HT1080 (cell line): ENCODE data around the gene KIAA1755. TPM values are rescaled to one million over a fixed set of nuclear protein-coding genes. Genes with fewer than 3 reads are reported as not detected.
A peak's percentile ranks its signal among the peaks of the same experiment; 100 is the strongest.

Source experiments
- DNase-seq: peaks from one replicate; pipeline ENCODE4 v3.0.0-alpha.2; 2015; ENCODE audit warnings: low read depth
- total RNA-seq: library from RNA; depleted of rRNA; stranded (reverse); fragments of >200 nt; shearing (Covaris generic); gene quantifications from 2 replicates; pipeline ENCODE4 v1.2.3, GENCODE V29; 2014

Gene KIAA1755
- total RNA-seq, 1 experiment from 2014 or later = 0.14 TPM

GRCh38 chr20:38207621-38208020 lies 52.9 kb downstream of the KIAA1755 start:
- no peak for DNase-seq

- no peak for DNase-seq
Observed at GRCh38 chr20:38205001-38205400, 55.5 kb downstream of the KIAA1755 start.

- DNase-seq = no peak
Observed at GRCh38 chr20:38203981-38204357, 56.6 kb downstream of the KIAA1755 start.

- DNase-seq = no peak
Observed at GRCh38 chr20:38203337-38203980, 57.1 kb downstream of the KIAA1755 start.

- no peak for DNase-seq
Observed at GRCh38 chr20:38202982-38203293, 57.6 kb downstream of the KIAA1755 start.

- DNase-seq = no peak
Observed at GRCh38 chr20:38202153-38202981, 58.2 kb downstream of the KIAA1755 start.

- peak; percentile 88 for DNase-seq
Observed at GRCh38 chr20:38201356-38201755, 59.2 kb downstream of the KIAA1755 start.

- no peak for DNase-seq
Observed at GRCh38 chr20:38200646-38201045, 59.9 kb downstream of the KIAA1755 start.

- no peak for DNase-seq
Observed at GRCh38 chr20:38199501-38200390, 60.8 kb downstream of the KIAA1755 start.

GRCh38 chr20:38198238-38198861 lies 62.2 kb downstream of the KIAA1755 start:
- DNase-seq = no peak

GRCh38 chr20:38197619-38198018 lies 62.9 kb downstream of the KIAA1755 start:
- no peak for DNase-seq

GRCh38 chr20:38197217-38197616 lies 63.3 kb downstream of the KIAA1755 start:
- no peak for DNase-seq

- no peak for DNase-seq
Observed at GRCh38 chr20:38196592-38196991, 63.9 kb downstream of the KIAA1755 start.

- DNase-seq = no peak
Observed at GRCh38 chr20:38196076-38196475, 64.5 kb downstream of the KIAA1755 start.

- no peak for DNase-seq
Observed at GRCh38 chr20:38195521-38195920, 65.0 kb downstream of the KIAA1755 start.

GRCh38 chr20:38194971-38195504 lies 65.5 kb downstream of the KIAA1755 start:
- DNase-seq = no peak

GRCh38 chr20:38193586-38194105 lies 66.9 kb downstream of the KIAA1755 start:
- no peak for DNase-seq

GRCh38 chr20:38192323-38192885 lies 68.1 kb downstream of the KIAA1755 start:
- no peak for DNase-seq

- no peak for DNase-seq
Observed at GRCh38 chr20:38191654-38192053, 68.9 kb downstream of the KIAA1755 start.

GRCh38 chr20:38190936-38191371 lies 69.6 kb downstream of the KIAA1755 start:
- no peak for DNase-seq

GRCh38 chr20:38190166-38190565 lies 70.4 kb downstream of the KIAA1755 start:
- no peak for DNase-seq
